Stimulated activated naive CD4-positive, alpha-beta T cell treated with Interleukin-2 at 50 U/mL for 16 hours (primary cell): ENCODE results near the gene CCSAP.
"Not testable (repeated sequence)": the region's sequence is repeated elsewhere in the genome, so short reads cannot be mapped to it uniquely, and the experiment has no call there.

Experiments
- DNase-seq: peaks from one replicate; lab custom pipeline; 2025; lab: John Stamatoyannopoulos, UW

CCSAP gene

DNA sequence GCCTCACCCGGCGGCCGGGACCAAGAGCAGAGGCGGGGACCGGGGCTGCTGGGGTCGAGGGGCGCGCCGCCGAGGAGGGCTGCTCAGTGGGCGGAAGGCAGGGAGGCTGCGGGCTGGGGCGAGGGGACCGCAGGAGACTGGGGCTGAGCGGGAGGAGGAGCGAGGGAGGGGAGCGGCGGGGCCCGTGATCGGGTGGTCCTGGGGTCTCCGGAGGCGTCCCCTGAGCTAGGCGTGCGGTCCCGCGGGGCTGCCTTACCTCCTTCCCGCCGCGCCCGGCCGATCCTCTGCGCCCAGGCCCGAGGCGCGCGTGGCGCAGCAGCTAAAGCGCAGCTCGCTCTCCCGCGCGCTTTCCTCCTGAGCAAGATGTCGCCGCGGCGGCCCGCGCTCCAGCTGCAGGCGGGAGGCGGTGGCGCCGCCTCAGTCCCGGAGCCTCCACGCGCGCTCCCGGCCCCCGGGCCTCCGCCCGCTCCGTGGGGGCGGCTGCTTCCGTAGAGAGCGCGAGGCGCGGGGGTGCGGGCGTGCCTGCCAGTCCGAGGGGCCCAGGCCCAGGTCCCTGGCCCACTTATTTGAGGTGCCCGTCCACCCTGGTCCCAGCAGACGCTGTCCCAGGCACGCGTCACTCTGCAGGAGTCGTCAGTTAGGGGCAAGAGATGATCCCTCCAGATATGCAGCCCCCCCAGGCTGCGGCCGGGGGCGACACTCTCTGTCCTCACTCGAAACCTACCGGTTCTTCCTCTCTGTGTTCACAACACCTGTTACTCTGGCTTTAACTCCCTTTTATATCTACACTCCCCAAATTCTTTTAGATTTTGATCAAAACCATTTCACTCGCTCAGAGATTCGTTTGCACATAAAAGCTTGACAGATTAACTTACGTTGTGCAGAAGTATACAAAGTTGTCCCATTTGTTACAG lies at the start of gene CCSAP:
CCSAP (minus strand) TSS at position 392 of the 914 bp plus-strand sequence. CDS start 582 bp downstream, outside the sequence.
- peak; percentile 60 for DNase-seq

GRCh38 chr1:229390130-229390529 lies 47.3 kb upstream of the CCSAP start:
- no peak for DNase-seq

- DNase-seq, result no peak
These were observed 46.2 kb upstream of the CCSAP start for GRCh38 chr1:229388897-229389580.

GRCh38 chr1:229385853-229386456 lies 43.1 kb upstream of the CCSAP start:
- no peak for DNase-seq

- no peak for DNase-seq
These were observed 42.0 kb upstream of the CCSAP start for GRCh38 chr1:229384822-229385221.

DNA sequence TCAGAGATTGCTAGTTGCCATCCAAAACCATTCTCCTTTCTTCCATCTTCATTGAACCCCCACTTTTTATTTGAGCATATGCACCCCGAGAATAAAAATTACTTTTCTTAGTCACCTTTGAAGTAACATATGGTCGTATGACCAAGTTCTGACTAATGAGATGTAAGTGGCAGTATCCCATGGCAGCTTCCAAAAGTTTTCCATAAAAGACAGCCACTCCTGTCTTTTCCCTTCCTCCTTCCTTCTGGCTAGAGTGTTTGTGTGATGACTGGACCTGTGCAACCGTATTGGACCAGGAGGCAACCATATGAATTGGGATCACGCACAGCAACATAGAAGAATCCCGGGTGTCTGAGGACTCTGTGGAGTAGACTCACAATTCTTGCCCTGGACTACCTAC lies 41.1 kb upstream of the CCSAP start:
- no peak for DNase-seq

DNA sequence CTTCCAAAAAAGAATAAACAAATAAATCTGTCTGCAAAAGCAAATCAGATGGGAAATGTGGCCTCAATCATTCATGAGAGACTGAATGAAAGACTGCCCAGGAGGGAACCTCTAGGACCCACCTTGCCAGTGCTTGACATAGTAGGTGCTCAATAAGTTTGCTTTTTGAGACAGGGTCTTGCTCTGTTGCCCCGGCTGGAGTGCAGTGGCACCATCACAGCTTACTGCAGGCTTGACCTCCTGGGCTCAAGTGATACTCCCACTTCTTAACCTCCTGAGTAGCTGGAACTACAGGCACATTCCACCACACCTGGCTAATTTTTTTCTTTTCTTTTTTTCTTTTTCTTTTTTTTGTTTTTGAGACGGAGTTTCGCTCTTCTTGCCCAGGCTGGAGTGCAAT lies 40.3 kb upstream of the CCSAP start:
- no peak for DNase-seq

DNA sequence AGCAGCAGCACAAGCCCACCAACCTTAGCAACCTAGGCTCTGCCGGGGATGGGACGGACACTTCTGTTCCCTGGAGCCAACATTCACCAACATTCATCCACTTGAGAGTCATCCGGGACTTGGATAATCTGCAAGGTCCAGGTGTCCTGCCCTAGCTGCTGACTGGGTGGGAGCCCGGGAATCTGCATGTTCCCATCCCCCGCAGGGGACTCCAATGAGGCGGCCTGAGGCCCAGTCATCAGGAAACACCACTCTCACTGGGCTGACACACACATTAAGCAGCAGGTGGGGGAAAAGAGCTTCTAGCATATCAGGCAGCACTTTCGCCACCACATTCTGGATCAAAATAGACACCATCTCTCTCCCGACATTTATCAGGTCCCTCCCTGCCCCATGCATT lies 38.4 kb upstream of the CCSAP start:
- DNase-seq, result no peak

- no peak for DNase-seq
These were observed 37.8 kb upstream of the CCSAP start for GRCh38 chr1:229380536-229381160.

DNA sequence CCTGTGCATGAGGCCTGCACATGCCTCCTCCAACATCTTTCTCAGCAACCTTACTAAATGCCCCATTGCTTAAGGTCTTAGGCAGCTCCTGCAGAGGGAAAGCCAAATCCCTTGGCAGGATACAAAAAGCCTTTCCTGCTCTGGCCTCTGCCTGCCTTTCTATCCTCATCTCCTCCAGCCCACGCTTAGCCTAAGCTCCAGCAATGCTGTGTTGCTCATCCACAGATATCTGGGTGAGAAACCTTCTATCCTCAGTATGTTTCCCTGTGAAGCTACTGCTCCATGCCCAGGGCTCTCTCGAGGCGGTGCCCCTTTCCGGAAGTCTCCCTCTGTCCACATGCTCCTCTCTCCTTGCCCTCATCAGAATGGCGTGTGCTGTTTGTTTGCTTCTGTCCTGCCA lies 37.0 kb upstream of the CCSAP start:
- no peak for DNase-seq

GRCh38 chr1:229378586-229379367 lies 35.9 kb upstream of the CCSAP start:
- no peak for DNase-seq

- not testable (repeated sequence) for DNase-seq
These were observed 35.2 kb upstream of the CCSAP start for GRCh38 chr1:229378035-229378434.

DNA sequence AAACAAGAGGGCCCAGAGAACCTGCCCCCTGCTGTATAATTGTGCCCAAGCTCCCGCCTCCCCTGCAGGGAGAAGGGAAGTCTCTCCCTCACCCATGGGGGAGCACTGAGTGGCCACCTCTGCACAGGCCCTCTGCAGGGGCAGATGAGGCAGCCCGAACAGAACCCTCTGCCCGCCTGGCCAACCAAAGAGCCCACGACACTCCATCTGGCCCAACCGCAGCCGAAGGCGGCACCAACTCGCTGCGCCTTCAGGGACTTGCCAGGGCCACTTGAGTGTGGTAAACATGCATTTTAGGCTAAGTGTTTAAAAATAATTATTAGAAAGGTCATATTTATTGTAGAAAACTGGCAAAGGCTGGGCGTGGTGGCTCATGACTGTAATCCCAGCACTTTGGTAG lies 34.6 kb upstream of the CCSAP start:
- no peak for DNase-seq

GRCh38 chr1:229376521-229376920 lies 33.7 kb upstream of the CCSAP start:
- DNase-seq, result no peak

DNA sequence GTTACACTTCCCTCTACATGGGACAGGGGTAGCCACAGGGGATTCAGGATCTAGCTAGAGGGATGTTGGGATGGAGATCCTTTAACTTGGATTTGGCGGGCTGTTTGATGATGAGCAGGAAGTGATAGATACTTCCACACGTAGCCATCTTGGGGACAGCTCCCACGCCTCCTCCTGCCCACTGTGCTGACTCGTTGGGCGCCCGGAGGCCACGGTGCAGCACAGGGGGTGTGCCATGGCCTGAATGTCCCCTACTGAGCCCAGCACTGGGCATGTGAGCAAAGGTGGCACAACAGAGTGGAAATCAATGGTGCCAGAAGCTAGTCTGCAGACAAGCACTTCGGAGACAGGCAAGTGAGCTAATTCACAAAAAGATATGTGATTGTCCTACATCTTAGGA lies 31.6 kb upstream of the CCSAP start:
- DNase-seq, result no peak

- no peak for DNase-seq
These were observed 30.5 kb upstream of the CCSAP start for GRCh38 chr1:229373395-229373794.

DNA sequence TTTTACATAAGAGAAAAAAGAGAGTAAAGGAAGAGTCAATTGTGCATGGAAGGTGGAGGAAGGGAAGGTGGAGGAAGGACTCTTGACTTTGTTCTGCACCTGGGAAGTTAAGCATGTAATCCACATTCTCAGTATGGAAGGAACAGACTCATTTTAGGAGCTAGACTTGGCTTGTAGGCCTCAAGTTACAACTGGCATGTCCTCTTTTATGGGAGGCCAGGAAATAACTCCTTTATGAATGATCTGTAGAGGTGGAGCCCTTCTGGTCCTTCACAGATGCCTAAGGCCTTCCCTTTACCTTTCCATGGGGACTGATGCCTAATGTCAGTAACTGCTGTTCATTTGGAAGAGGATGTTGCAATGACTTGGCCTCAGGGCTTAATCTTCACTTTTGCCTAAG lies 29.4 kb upstream of the CCSAP start:
- DNase-seq, result no peak

DNA sequence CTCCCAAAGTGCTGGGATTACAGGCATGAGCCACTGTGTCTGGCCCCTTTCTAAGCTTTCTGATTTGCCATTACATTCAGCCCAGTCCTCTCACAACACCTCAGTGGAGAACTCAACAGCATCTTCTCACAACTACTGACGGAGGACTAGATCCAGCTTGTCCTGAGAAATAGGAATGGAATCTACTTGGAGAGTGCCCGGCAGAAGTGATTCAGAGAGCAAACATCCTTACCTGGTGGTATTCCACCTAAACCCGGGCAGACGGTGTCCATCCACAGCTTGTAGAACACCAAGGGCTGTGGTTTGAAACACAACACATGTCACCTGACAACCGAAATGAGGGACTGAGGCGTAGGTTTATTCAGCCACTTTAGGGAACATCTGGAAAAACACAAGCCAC lies 28.8 kb upstream of the CCSAP start:
- DNase-seq, result no peak

DNA sequence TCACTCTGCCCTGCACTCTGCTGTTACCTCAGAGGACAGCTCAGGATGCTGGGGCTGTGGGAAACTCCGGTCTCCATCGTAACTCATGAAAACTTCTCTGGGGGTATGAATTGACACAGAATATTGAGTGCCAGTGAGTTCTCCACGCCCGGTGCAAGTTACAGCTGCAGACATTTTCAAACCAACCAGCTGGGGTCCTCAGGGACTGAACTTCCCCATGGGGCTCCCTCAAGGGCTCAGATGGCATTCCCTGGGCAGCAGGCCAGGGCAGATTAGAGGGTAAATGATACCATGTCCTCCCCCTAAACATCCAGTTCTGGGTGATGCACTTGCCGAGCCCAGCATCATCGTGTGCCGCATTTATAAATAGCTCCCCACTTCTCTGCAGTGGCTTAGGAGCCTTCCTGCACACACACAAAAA lies 27.8 kb upstream of the CCSAP start:
- DNase-seq, result no peak

DNA sequence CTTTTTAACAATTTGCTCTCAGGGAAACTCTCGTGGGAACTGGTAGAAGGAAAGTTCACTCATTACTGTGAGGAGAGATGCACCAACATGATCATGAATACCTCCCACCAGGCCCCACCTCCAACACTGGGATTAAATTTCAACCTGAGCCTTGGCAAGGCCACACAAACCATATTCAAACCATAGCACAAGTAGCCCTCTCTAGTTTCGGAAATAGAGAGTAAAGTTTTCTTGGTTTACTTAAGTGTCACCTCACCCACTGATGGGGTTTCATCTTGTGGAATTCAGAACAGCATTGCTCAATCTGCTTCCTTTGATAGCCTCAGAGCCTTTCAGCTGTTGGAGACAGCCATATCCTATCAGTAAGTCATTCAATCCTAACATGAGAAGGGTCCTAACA lies 25.5 kb upstream of the CCSAP start:
- no peak for DNase-seq

DNA sequence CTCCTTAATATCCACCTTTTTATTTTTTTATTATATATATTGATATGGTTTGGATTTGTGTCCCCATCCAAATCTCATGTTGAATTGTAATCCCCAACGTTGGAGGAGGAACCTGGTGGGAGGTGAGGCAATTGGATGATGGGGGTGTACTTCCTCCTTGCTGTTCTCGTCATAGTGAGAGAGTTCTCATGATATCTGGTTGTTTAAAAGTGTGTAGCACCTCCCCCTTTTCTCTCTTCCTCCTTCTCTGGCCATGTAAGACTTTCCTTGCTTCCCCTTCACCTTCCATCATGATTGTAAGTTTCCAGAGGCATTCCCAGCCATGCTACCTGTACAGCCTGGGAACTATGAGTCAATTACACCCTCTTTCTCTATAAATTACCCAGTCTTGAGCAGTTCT lies 22.7 kb upstream of the CCSAP start:
- no peak for DNase-seq
